H9 (cell line): Measurements from ENCODE around the gene RGR. TPM values are rescaled to one million over a fixed set of nuclear protein-coding genes. Genes with fewer than 3 reads are reported as not detected.

Experiments used
- DNase-seq: peaks from one replicate; pipeline ENCODE4 v3.0.0-alpha.2; 2017
- H2AFZ ChIP-seq: one replicate; pipeline ENCODE4 v1.6.1; 2013; ENCODE audit warnings: mild to moderate bottlenecking, low read length, control low read depth, moderate library complexity
- H2AK5ac ChIP-seq: 2 replicates; pipeline ENCODE4 v1.6.1; 2013; ENCODE audit warnings: low read length, control low read depth, mixed read lengths; ENCODE audit not compliant: insufficient read length
- H2BK120ac ChIP-seq: one replicate; pipeline ENCODE4 v1.6.1; 2013; ENCODE audit warnings: low read depth, mild to moderate bottlenecking, low read length, control low read depth, inconsistent platforms; ENCODE audit not compliant: poor library complexity, severe bottlenecking
- H2BK12ac ChIP-seq: 2 replicates; pipeline ENCODE4 v1.6.1; 2013; ENCODE audit warnings: low read length, control low read depth, mixed read lengths, low read depth; ENCODE audit not compliant: insufficient read length
- H2BK15ac ChIP-seq: 2 replicates; pipeline ENCODE4 v1.6.1; 2013; ENCODE audit warnings: low read depth, low read length, control low read depth
- H2BK20ac ChIP-seq: one replicate; pipeline ENCODE4 v1.6.1; 2013; ENCODE audit warnings: low read depth, mild to moderate bottlenecking, low read length, control low read depth, inconsistent platforms; ENCODE audit not compliant: poor library complexity, severe bottlenecking
- H2BK5ac ChIP-seq: 2 replicates; pipeline ENCODE4 v1.6.1; 2013; ENCODE audit warnings: low read length, control low read depth, mixed read lengths; ENCODE audit not compliant: insufficient read length
- H3K14ac ChIP-seq: 2 replicates; pipeline ENCODE4 v1.6.1; 2013; ENCODE audit warnings: low read length, control low read depth; ENCODE audit not compliant: insufficient read depth
- H3K18ac ChIP-seq: 2 replicates; pipeline ENCODE4 v1.6.1; 2013; ENCODE audit warnings: low read depth, mild to moderate bottlenecking, mixed read lengths, low read length, control low read depth; ENCODE audit not compliant: insufficient read length
- H3K23ac ChIP-seq: 2 replicates; pipeline ENCODE4 v1.6.1; 2013; ENCODE audit warnings: low read length, control low read depth, mixed read lengths, low read depth; ENCODE audit not compliant: insufficient read length
- H3K23me2 ChIP-seq: 2 replicates; pipeline ENCODE4 v1.6.1; 2013; ENCODE audit warnings: low read depth, mild to moderate bottlenecking, mixed read lengths, low read length, control low read depth; ENCODE audit not compliant: insufficient read length, poor library complexity, severe bottlenecking
- H3K27ac ChIP-seq: 2 replicates; pipeline ENCODE4 v1.5.1; 2013; ENCODE audit warnings: low read length, control low read depth, mixed read lengths, low read depth; ENCODE audit not compliant: insufficient read length
- H3K27me3 ChIP-seq: 2 replicates; pipeline ENCODE4 v1.6.1; 2013; ENCODE audit warnings: low read length, control low read depth, inconsistent platforms; ENCODE audit not compliant: insufficient read depth
- H3K4ac ChIP-seq: 2 replicates; pipeline ENCODE4 v1.6.1; 2013; ENCODE audit warnings: low read depth, mild to moderate bottlenecking, control low read depth, inconsistent platforms, low read length, moderate library complexity
- H3K4me1 ChIP-seq: 2 replicates; pipeline ENCODE4 v1.6.1; 2013; ENCODE audit warnings: low read length, control low read depth, inconsistent platforms; ENCODE audit not compliant: insufficient read depth
- H3K4me2 ChIP-seq: 2 replicates; pipeline ENCODE4 v1.6.1; 2013; ENCODE audit warnings: low read length, control low read depth, mixed read lengths; ENCODE audit not compliant: insufficient read length, insufficient read depth
- H3K56ac ChIP-seq: 2 replicates; pipeline ENCODE4 v1.6.1; 2013; ENCODE audit warnings: low read depth, mild to moderate bottlenecking, mixed read lengths, low read length, control low read depth; ENCODE audit not compliant: insufficient read length
- H3K79me1 ChIP-seq: 2 replicates; pipeline ENCODE4 v1.6.1; 2013; ENCODE audit warnings: low read depth, mild to moderate bottlenecking, moderate library complexity, low read length, control low read depth, inconsistent platforms; ENCODE audit not compliant: insufficient read depth, poor library complexity, severe bottlenecking
- H3K79me2 ChIP-seq: 2 replicates; pipeline ENCODE4 v1.6.1; 2013; ENCODE audit warnings: low read length, control low read depth, inconsistent platforms; ENCODE audit not compliant: insufficient read depth
- H3K9ac ChIP-seq: 2 replicates; pipeline ENCODE4 v1.6.1; 2013; ENCODE audit warnings: low read length, control low read depth, mixed read lengths; ENCODE audit not compliant: insufficient read length; ENCODE audit errors: extremely low read depth
- H3K9me3 ChIP-seq: one replicate; pipeline ENCODE4 v1.6.1; 2013; ENCODE audit warnings: low read depth, low read length, inconsistent platforms; ENCODE audit not compliant: control insufficient read depth
- H3T11ph ChIP-seq: one replicate; pipeline ENCODE4 v1.6.1; 2013; ENCODE audit warnings: mild to moderate bottlenecking, low read length, control low read depth, inconsistent platforms
- H4K20me1 ChIP-seq: one replicate; pipeline ENCODE4 v1.6.1; 2013; ENCODE audit not compliant: control insufficient read depth, insufficient read length, insufficient read depth
- H4K5ac ChIP-seq: 2 replicates; pipeline ENCODE4 v1.6.1; 2013; ENCODE audit warnings: low read depth, mild to moderate bottlenecking, mixed read lengths, low read length, control low read depth; ENCODE audit not compliant: insufficient read length
- H4K8ac ChIP-seq: replicated peaks from 2 replicates; pipeline ENCODE4 v1.6.1; 2013; ENCODE audit warnings: low read length, control low read depth, mixed read lengths, low read depth; ENCODE audit not compliant: insufficient read length
- H4K91ac ChIP-seq: 2 replicates; pipeline ENCODE4 v1.6.1; 2013; ENCODE audit warnings: low read depth, mild to moderate bottlenecking, moderate library complexity, mixed read lengths, low read length, control low read depth; ENCODE audit not compliant: insufficient read length
- H3K27ac Mint-ChIP-seq, 3 experiments: 2 replicates in 2 of 3; 3 replicates in 1 of 3; pipeline ENCODE4 v1.8.0; 2020 to 2021; ENCODE audit warnings: mixed read lengths in 3 of 3, mild to moderate bottlenecking in 1 of 3, moderate library complexity in 1 of 3
- H3K27me3 Mint-ChIP-seq: 2 replicates; pipeline ENCODE4 v1.8.0; 2021; ENCODE audit warnings: low read depth, mild to moderate bottlenecking, moderate library complexity, mixed read lengths
- H3K36me3 Mint-ChIP-seq, 3 experiments: 2 replicates in 2 of 3; 3 replicates in 1 of 3; pipeline ENCODE4 v1.8.0; 2020 to 2021; ENCODE audit warnings: low read depth in 3 of 3, mixed read lengths in 3 of 3; ENCODE audit not compliant: insufficient read depth in 1 of 3
- H3K4me1 Mint-ChIP-seq, 2 experiments: 2 replicates each; pipeline ENCODE4 v1.8.0; 2020; ENCODE audit warnings: mixed read lengths in 2 of 2
- H3K4me3 Mint-ChIP-seq, 2 experiments: 2 replicates in 1 of 2; 3 replicates in 1 of 2; pipeline ENCODE4 v1.8.0; 2020 to 2021; ENCODE audit warnings: mild to moderate bottlenecking in 2 of 2, mixed read lengths in 2 of 2, moderate library complexity in 1 of 2
- H3K9me3 Mint-ChIP-seq, 2 experiments: 2 replicates in 1 of 2; 3 replicates in 1 of 2; pipeline ENCODE4 v1.8.0; 2020; ENCODE audit warnings: mild to moderate bottlenecking in 2 of 2, mixed read lengths in 2 of 2, moderate library complexity in 1 of 2
- CTCF ChIP-seq: fragments of 200-600 bp; sonication (generic); conservative IDR thresholded peaks from 3 replicates; pipeline ENCODE4 v1.8.0; 2021; ENCODE audit warnings: antibody characterized with exemption, mild to moderate bottlenecking
- WGBS: extraction: QIAGEN DNeasy Blood & Tissue Kit; methylation state at CpG from one replicate; pipeline ENCODE4 v1.1.7; 2013; ENCODE audit warnings: missing lambda C conversion rate, low lambda C conversion rate, mixed read lengths; ENCODE audit not compliant: insufficient read length; ENCODE audit errors: extremely low coverage; 5-methylcytosine and 5-hydroxymethylcytosine counted together
- total RNA-seq: library from RNA; stranded (reverse); gene quantifications from 2 replicates; pipeline ENCODE4 v1.2.1, GENCODE V29; 2021

The RGR gene
- total RNA-seq, 1 experiment from 2014 or later, result not detected

DNA sequence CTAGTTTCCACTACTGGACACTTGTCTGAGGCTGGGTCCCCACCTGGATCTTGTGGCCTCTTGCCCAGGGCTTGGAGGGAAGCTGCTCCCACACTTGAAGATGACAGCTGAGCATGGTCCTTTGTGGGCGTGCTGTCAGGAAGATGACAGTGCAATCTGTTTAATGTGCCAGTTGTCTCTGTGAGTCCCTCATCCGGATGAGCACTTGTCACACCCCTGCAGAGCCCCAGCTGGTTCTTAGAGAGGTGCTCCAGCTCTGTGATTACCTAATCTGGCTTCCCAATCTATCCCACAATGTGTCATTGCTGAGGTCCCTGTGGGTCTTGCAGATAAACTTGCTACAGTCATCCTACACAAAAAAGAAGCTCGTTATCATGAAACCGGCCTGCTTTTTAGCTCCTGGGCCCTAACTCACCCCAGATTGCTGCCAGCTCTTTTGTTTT, 48.7 kb downstream of the RGR start:
- Histone ChIP-seq H2BK20ac (no peak overlapping the region), H3K79me2 (no peaks in the 10 kb centered on the region), H3K18ac (no peak overlapping the region), H3K14ac (no peak overlapping the region), H2AK5ac (no peak overlapping the region), H3K79me1 (no peaks in the 10 kb centered on the region), H3K27me3 (no peaks in the 10 kb centered on the region), H3K27ac (no peak overlapping the region), H3K56ac (no peak overlapping the region), H3T11ph (no peak overlapping the region), H3K4me2 (no peak overlapping the region), H3K4me1 (peaks cover 14% of the 10 kb centered on the region), H2BK5ac (no peak overlapping the region), H3K4ac (no peak overlapping the region), H2BK12ac (no peak overlapping the region), H3K9me3 (no peaks in the 10 kb centered on the region), H2BK120ac (no peak overlapping the region), H2BK15ac (no peak overlapping the region), H4K8ac (no peak overlapping the region), H4K20me1 (no peaks in the 10 kb centered on the region), H3K23ac (no peak overlapping the region), H4K91ac (no peak overlapping the region), H2AFZ (no peak overlapping the region), H3K23me2 (no peaks in the 10 kb centered on the region), H3K9ac (no peak overlapping the region), H4K5ac (no peak overlapping the region)
- no peak overlapping the region for H3K27ac Mint-ChIP-seq
- no CpG with 5 or more reads among the region's 4 CpGs for WGBS
- H3K36me3 Mint-ChIP-seq, result no peaks in the 10 kb centered on the region
- no peak for TF ChIP-seq CTCF
- no peaks in the 10 kb centered on the region for H3K9me3 Mint-ChIP-seq
- no peak for DNase-seq
- H3K4me1 Mint-ChIP-seq, result peaks cover 14 to 16% of the 10 kb centered on the region in 2 experiments
- no peaks in the 10 kb centered on the region for H3K27me3 Mint-ChIP-seq
- H3K4me3 Mint-ChIP-seq, result no peak overlapping the region
